H1 (cell line): ENCODE measurements around the gene INKA2.

Source experiments
- EZH2 ChIP-seq: fragments of 200-600 bp; sonication (generic); IDR thresholded peaks from 2 replicates; pipeline ENCODE4 v1.7.1; 2012; ENCODE audit warnings: low read depth, mild to moderate bottlenecking, moderate library complexity, low read length, inconsistent platforms; ENCODE audit not compliant: severe bottlenecking
- SIN3A ChIP-seq, 2 experiments: IDR thresholded peaks in 1 of 2; conservative IDR thresholded peaks in 1 of 2; 2 replicates each; pipeline ENCODE4 v1.6.1; 2011 to 2012; ENCODE audit warnings: low read length in 2 of 2, improper control_type of control experiment in 1 of 2, low read depth in 1 of 2, mild to moderate bottlenecking in 1 of 2

DNA sequence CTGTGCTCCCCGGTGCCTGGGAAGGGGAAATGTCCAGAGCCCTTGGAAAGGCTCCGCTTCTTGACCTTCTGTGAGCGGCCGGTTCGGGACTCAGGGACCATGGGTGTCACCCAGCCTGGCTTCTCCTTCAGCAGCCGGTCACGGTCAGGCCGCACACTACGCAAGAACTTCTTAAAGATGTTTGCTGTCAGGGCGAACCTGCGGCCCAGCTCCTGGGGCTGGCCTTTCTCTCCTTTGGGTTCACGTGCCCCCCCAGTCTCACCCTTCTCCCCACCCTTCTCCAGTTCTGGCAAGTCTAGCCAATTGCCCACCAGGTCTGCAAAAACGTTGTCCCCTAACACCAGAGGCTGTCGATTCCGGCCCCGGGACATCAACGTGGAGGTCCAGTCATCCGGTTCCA, 12.1 kb downstream of the INKA2 start:
- no peak for TF ChIP-seq EZH2
- no peak for TF ChIP-seq SIN3A (conservative IDR thresholded peaks at IDR 0.05 in 1 of 2, IDR thresholded peaks at IDR 0.05 in 1 of 2; ENCODE audit: low read depth in 1 of 2, low read length in 2 of 2)
